ENCODE measurements around the gene KRTAP10-12.
"Not testable (repeated sequence)": the region's sequence is repeated elsewhere in the genome, so short reads cannot be mapped to it uniquely, and the experiment has no call there.

The KRTAP10-12 gene

DNA sequence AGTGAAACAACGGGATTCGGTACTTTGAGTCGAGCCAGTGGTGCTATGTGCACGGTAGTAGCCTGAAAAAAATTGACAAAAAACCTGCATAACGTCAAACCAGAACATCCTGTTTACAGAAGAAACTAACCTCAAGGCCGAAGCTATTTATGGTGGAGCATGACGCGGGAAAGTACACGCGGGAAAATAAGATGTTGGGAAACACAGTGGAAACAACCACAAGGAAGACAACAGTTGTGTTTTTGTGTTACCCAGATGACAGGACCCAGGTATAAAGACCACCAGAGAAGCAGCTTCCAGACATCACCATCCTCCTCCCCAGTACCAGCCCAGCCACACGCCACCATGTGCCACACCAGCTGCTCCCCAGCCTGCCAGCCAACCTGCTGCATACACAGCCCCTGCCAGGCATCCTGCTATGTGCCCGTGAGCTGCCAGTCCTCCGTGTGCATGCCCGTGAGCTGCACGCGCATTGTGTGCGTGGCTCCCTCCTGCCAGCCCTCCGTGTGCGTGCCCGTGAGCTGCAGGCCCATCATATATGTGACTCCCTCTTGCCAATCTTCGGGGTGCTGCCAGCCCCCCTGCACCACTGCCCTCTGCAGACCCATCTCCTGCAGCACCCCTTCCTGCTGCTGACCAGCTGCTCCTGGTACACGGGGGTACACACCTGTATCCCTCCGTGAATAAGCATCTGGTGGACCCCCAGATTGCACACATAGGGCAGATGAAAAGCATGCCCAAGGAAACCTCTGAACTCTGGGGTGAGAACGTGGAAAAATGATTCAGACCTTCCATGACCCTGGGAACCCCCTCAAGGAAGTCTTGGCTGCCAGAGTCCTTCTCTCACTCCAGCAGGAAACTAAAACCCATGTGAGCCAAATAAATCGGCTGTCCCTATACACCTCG is 39.1 kb upstream of the KRTAP10-12 start, which contains the start of gene KRTAP12-3:
Gene KRTAP12-3, plus strand, starts transcription at position 298 of the 906 bp plus-strand sequence. Its CDS starts 48 bp downstream, at position 346.
- Histone ChIP-seq H3K4me3 (no peak within 1 kb of the TSS), H3K9me3 (peaks cover 0 to 6% (median 5%) of the 10 kb centered on the region in 3 donors), H3K36me3 (no peaks in the 10 kb centered on the region), H3K27me3 (peaks cover 0 to 14% of the 10 kb centered on the region in 2 donors), H3K4me1 (no peaks in the 10 kb centered on the region), H3K27ac (no peak within 1 kb of the TSS)
- TF ChIP-seq, protein P1, sequence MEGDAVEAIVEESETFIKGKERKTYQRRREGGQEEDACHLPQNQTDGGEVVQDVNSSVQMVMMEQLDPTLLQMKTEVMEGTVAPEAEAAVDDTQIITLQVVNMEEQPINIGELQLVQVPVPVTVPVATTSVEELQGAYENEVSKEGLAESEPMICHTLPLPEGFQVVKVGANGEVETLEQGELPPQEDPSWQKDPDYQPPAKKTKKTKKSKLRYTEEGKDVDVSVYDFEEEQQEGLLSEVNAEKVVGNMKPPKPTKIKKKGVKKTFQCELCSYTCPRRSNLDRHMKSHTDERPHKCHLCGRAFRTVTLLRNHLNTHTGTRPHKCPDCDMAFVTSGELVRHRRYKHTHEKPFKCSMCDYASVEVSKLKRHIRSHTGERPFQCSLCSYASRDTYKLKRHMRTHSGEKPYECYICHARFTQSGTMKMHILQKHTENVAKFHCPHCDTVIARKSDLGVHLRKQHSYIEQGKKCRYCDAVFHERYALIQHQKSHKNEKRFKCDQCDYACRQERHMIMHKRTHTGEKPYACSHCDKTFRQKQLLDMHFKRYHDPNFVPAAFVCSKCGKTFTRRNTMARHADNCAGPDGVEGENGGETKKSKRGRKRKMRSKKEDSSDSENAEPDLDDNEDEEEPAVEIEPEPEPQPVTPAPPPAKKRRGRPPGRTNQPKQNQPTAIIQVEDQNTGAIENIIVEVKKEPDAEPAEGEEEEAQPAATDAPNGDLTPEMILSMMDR (IDR thresholded peaks at IDR 0.05): no peak
- intact Hi-C loops (cut with DNase I; ENCODE audit: low total_unique reads): no loop called here
- DNase-seq: no peak

DNA sequence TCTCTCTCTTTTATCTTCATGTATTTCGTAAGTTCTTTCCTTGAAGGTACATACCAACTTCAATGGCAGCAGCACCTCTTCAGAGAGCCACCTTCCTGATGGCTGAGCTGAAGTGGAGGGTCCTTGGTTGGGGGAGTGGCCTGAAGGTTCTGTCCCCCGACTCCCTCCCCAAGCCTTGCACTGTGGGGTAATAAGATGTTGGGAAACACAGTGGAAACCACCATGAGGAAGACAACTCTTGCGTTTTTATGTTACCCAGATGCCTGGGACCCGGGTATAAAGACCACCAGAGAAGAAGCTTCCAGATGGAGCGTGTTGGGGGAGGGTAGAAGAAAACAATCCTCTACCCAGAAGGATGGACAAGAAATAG is 38.4 kb upstream of the KRTAP10-12 start:
- intact Hi-C loops (cut with DNase I; ENCODE audit: low total_unique reads): no loop called here
- peaks cover 0 to 14% of the 10 kb centered on the region in 2 donors for H3K27me3 ChIP-seq
- no peak overlapping the region for H3K27ac ChIP-seq
- no peak for DNase-seq
- no peaks in the 10 kb centered on the region for H3K36me3 ChIP-seq
- no peaks in the 10 kb centered on the region for H3K4me1 ChIP-seq
- TF ChIP-seq, protein P1 (IDR thresholded peaks at IDR 0.05): no peak
- H3K9me3 ChIP-seq: peaks cover 0 to 6% (median 5%) of the 10 kb centered on the region in 3 donors
- no peak overlapping the region for H3K4me3 ChIP-seq

DNA sequence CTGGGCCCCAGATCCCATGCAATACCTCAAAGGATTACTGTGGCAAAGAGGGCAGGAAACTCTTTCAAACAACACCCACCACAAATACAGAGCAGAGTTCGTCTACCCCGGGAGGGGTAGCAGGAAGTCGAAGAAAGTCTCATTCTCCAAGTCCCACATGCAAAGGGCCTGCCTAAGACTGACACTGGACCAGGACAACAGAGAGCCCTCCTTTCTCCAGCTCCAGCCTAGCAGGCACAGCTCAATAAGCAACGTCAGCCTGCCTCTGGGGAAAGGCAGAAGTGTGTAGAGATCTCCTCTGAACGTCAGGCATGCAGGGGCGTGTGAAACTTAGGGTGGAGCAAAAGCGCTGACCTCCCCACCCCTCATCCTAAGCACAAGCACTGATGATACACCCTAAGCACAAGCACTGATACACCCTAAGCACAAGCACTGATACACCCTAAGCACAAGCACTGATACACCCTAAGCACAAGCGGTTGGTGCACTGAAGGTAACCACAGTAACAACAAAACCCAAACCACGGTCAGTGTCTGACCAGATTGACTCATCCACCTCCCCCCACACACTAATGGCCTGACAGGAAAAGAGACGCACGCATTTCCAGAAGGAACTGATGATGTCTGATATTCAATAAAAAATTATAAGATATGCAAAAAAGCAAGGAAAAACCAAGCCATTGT is 37.9 kb upstream of the KRTAP10-12 start:
- intact Hi-C loops (cut with DNase I; ENCODE audit: low total_unique reads): no loop called here
- Histone ChIP-seq H3K27me3 (peaks cover 0 to 14% of the 10 kb centered on the region in 2 donors), H3K9me3 (peaks cover 0 to 6% (median 5%) of the 10 kb centered on the region in 3 donors), H3K27ac (no peak overlapping the region), H3K4me3 (no peak overlapping the region), H3K36me3 (no peaks in the 10 kb centered on the region), H3K4me1 (no peaks in the 10 kb centered on the region)
- TF ChIP-seq, protein P1 (IDR thresholded peaks at IDR 0.05): no peak
- DNase-seq: no peak

DNA sequence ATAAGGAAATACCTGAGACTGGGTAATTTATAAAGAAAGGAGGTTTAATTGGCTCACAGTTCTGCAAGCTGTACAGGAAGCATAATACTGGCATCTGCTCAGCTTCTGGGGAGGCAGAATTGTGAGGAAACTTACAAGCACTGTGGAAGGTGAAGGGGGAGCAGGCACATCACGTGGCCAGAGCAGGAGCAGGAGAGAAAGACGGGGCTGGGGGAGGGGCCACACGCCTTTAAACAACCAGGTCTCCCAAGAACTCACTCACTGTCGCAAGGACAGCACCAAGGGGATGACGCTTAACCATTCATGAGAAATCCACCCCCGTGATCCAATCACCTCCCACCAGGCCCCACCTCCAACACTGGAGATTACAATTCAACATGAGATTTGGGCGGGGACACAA is 35.4 kb upstream of the KRTAP10-12 start:
- not testable (repeated sequence) for H3K36me3 ChIP-seq

DNA sequence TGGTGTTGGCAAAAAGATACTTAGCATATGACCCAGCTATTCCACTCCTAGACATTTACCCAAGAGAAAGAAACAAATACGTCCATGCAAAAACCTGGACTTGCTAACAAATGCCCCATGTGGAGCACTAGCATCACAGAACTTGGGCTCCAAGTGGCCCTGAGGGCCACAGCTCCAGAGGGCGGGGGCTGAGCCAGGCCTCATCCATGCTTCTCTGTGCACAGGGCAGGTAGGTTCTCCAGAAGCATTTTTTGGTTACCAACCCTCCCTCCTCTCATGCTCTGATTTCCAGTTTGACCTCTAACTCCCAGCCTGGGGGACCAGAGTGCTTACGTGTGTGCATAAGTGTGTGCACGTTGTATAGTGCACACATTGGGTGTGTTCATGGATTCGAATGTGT is 32.3 kb upstream of the KRTAP10-12 start:
- no peak overlapping the region for H3K27ac ChIP-seq
- intact Hi-C loops (cut with DNase I; ENCODE audit: low total_unique reads): no loop called here
- no peak for DNase-seq
- H3K27me3 ChIP-seq: no peaks in the 10 kb centered on the region
- no peaks in the 10 kb centered on the region for H3K36me3 ChIP-seq
- no peak overlapping the region for H3K4me3 ChIP-seq
- TF ChIP-seq, protein P1 (IDR thresholded peaks at IDR 0.05): no peak
- H3K9me3 ChIP-seq: peaks cover 0 to 5% (median 0%) of the 10 kb centered on the region in 3 donors
- H3K4me1 ChIP-seq: no peaks in the 10 kb centered on the region

More for the DNA sequence above, 35.4 kb upstream of the KRTAP10-12 start:
- H3K27ac ChIP-seq; H3K4me3 ChIP-seq; intact Hi-C loops (cut with DNase I; ENCODE audit: low total_unique reads); H3K9me3 ChIP-seq; DNase-seq; H3K4me1 ChIP-seq: not testable (repeated sequence)
- H3K27me3 ChIP-seq: peaks cover 0 to 14% of the 10 kb centered on the region in 2 donors
